Measurements from ENCODE around the gene TRIP13. TPM values are rescaled to one million over a fixed set of nuclear protein-coding genes. Genes with fewer than 3 reads are reported as not detected.

TRIP13 gene
- total and polyA plus RNA-seq, 2 of the 13 experiments (the other 11 are each of a cell fraction or from before 2014, with no cell fraction given): 13.5 to 33.0 TPM

- peak; percentile 95 for TF ChIP-seq ISL2 (CRISPR knock-in tag; IDR thresholded peaks at IDR 0.05)
- TF ChIP-seq ZNF280B (CRISPR knock-in tag; IDR thresholded peaks at IDR 0.05; ENCODE audit: borderline replicate concordance): no peak
- no peak for TF ChIP-seq CCDC6 (CRISPR knock-in tag; IDR thresholded peaks at IDR 0.05)
- no peak for TF ChIP-seq ZSCAN30 (CRISPR knock-in tag; IDR thresholded peaks at IDR 0.05)
- TF ChIP-seq, protein P1, sequence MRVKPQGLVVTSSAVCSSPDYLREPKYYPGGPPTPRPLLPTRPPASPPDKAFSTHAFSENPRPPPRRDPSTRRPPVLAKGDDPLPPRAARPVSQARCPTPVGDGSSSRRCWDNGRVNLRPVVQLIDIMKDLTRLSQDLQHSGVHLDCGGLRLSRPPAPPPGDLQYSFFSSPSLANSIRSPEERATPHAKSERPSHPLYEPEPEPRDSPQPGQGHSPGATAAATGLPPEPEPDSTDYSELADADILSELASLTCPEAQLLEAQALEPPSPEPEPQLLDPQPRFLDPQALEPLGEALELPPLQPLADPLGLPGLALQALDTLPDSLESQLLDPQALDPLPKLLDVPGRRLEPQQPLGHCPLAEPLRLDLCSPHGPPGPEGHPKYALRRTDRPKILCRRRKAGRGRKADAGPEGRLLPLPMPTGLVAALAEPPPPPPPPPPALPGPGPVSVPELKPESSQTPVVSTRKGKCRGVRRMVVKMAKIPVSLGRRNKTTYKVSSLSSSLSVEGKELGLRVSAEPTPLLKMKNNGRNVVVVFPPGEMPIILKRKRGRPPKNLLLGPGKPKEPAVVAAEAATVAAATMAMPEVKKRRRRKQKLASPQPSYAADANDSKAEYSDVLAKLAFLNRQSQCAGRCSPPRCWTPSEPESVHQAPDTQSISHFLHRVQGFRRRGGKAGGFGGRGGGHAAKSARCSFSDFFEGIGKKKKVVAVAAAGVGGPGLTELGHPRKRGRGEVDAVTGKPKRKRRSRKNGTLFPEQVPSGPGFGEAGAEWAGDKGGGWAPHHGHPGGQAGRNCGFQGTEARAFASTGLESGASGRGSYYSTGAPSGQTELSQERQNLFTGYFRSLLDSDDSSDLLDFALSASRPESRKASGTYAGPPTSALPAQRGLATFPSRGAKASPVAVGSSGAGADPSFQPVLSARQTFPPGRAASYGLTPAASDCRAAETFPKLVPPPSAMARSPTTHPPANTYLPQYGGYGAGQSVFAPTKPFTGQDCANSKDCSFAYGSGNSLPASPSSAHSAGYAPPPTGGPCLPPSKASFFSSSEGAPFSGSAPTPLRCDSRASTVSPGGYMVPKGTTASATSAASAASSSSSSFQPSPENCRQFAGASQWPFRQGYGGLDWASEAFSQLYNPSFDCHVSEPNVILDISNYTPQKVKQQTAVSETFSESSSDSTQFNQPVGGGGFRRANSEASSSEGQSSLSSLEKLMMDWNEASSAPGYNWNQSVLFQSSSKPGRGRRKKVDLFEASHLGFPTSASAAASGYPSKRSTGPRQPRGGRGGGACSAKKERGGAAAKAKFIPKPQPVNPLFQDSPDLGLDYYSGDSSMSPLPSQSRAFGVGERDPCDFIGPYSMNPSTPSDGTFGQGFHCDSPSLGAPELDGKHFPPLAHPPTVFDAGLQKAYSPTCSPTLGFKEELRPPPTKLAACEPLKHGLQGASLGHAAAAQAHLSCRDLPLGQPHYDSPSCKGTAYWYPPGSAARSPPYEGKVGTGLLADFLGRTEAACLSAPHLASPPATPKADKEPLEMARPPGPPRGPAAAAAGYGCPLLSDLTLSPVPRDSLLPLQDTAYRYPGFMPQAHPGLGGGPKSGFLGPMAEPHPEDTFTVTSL (CRISPR knock-in tag; IDR thresholded peaks at IDR 0.05; ENCODE audit: borderline replicate concordance): peak; percentile 80; the same call in 1 of the 2 replicates
- TF ChIP-seq MYNN (CRISPR knock-in tag; IDR thresholded peaks at IDR 0.05; ENCODE audit: low read depth): no peak
- TF ChIP-seq, protein P2, sequence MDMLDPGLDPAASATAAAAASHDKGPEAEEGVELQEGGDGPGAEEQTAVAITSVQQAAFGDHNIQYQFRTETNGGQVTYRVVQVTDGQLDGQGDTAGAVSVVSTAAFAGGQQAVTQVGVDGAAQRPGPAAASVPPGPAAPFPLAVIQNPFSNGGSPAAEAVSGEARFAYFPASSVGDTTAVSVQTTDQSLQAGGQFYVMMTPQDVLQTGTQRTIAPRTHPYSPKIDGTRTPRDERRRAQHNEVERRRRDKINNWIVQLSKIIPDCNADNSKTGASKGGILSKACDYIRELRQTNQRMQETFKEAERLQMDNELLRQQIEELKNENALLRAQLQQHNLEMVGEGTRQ (IDR thresholded peaks at IDR 0.05; ENCODE audit: low read depth, low read length): no peak
- TF ChIP-seq, protein P2 (CRISPR knock-in tag; IDR thresholded peaks at IDR 0.05; ENCODE audit: borderline replicate concordance): no peak
- TF ChIP-seq, protein P3, sequence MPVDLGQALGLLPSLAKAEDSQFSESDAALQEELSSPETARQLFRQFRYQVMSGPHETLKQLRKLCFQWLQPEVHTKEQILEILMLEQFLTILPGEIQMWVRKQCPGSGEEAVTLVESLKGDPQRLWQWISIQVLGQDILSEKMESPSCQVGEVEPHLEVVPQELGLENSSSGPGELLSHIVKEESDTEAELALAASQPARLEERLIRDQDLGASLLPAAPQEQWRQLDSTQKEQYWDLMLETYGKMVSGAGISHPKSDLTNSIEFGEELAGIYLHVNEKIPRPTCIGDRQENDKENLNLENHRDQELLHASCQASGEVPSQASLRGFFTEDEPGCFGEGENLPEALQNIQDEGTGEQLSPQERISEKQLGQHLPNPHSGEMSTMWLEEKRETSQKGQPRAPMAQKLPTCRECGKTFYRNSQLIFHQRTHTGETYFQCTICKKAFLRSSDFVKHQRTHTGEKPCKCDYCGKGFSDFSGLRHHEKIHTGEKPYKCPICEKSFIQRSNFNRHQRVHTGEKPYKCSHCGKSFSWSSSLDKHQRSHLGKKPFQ (CRISPR knock-in tag; IDR thresholded peaks at IDR 0.05; ENCODE audit: insufficient replicate concordance): no peak
- peak; percentile 98 for TF ChIP-seq ARID5B (CRISPR knock-in tag; IDR thresholded peaks at IDR 0.05)
- no peak for TF ChIP-seq POLR2AphosphoS2 (IDR thresholded peaks at IDR 0.05; ENCODE audit: low read depth, low read length)
These were observed 26.8 kb downstream of the TRIP13 start (continued) for GRCh38 chr5:919356-920000.

All from HepG2 (cell line).